ENCODE results near the gene ZNF44.

The ZNF44 gene

DNA sequence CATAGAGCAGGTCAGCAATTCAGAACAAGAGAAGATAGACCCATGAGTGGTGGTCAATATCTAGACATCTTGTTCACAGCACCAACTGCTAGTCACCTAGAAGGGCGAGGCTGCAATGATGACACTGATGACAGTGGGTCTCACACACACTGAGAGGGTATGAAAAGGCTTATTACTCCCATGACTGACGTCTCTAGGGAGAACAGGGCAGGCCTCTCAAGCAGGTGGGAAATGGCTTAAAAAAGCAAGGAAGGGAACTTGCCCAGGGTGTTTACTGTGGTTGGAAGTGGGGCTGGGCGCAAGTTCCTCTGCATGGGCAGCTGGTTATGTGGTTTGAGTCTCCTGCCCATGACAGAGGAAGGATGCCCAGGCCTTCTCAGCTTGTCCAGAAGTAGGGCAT, 33.8 kb downstream of the ZNF44 start:
- no peak for DNase-seq

DNA sequence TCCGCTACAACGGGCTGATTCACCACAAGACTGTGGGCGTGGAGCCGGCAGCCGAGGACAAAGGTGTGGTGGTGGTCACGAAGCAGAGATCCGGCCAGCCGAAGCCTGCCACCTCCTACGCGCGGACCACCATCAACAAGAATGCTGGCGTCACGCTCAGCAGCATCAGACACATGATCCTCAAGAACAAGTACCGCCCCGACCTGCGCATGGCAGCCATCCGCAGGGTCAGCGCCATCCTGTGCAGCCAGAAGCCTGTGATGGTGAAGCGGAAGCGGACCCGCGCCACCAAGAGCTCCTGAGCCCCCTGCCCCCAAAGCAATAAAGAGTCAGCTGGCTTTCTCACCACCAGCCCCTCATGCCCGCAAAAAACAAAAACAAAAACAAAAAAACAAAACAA, 34.4 kb downstream of the ZNF44 start:
- DNase-seq, result no peak

DNA sequence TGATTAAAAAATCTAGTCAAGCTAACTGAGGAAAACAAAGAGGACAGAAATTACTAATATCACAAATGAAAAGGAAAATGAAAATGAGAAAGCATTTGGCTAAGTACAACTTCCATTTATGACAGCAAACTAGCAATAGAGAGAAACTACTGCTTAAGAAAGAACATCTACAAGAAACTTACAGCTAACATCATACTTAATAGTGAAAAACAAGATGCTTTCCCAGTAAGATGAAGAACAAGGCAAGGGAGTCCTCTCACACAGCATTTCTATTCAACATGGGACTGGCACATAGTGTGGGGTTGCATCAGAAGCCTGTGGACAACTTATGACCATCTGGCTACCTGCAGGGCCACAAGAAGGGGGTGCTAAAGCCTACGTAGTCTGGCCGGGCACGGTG, 39.3 kb downstream of the ZNF44 start:
- DNase-seq, result no peak

DNA sequence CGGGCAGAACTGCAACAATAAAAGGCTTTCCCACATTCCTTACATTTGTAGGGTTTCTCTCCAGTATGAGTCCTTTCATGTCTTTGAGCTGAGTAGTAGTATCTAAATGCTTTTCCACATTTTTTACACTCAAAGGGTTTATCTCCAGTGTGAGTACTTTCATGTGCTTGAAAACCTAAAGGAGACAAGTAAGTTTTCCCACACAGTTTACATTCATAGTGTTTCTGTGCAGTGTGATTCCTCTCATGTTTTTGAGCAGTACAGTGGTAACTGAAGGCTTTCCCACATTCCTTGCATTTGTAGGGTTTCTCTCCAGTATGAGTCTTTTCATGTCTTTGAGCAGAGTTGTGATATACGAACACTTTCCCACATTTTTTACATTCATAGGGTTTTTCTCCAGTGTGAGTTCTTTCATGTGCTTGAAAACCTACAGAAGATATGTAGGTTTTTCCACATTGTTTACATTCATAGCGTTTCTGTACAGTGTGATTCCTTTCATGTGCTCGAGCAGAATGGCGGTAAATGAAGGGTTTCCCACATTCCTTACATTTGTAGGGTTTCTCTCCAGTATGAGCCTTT, 47.0 kb downstream of the ZNF44 start:
- no peak for DNase-seq

DNA sequence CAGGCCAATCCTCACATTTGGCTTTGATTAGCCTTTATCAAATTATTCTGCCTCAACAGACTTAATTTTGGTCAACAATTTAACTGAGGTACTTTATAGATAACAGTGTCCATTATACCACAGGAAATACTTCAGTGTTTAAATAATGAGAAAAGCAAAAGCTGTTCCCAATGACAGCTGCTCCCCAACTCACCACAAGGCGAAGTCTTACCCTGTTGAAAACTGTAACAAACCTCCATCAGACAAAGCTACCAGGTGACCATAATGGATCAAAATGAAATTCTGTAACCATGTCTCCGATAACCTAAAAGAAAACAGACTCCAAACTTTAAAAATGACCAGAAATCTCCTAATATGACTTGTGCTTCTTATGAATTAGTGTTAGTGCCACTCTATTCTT, 50.3 kb downstream of the ZNF44 start:
- DNase-seq, result no peak

DNA sequence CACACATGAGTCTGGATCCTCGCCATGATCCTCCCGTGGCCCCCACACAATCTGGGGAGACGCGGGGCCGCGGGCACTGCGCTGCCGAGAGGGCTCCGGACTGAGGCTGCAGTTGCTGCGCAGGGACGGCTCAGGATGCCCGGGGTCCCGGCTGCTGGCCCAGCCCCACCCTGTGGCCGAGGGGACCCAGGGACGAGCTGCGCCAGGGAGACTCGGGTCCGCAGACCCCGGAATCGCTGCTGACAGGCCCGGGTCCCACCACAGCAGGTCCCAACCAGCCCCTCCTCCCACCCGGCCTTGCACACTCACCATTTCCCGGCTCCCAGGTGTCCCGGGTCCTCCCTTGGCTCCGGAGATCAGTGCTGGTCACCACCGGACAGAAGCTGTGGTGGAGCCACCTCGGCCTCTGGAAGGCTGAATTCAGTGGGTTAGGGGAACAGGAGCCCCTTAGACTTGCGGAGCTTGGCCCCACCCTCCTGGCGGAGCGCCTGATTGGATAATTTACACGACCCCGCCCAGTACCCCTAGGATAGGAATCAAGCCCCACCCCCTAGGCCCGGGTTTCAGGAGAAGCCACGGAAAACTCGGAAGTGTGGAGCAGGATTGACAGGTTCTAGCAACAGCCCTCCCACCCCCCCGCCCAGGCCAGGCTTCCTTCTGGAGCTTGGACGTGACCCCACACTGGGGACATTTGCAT, 57.4 kb downstream of the ZNF44 start:
- DNase-seq, result no peak

DNA sequence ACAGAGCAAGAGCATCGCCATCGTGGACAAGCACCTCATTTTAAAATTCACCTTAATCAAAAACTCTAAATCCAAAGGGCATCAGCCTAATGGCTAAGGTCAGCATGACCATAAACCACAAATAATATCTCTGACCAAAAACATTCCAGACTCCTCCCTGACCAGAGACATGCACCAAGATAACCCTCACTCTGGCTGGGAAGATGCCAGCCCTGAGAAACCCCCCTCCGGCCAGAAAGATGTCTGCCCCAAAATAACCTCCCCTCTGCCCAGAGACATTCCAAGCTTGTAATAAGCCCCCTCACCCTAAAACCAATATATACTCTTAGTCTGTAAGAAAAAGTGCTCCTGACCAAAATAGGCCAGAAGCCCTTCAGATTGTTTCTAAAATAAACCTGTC, 61.7 kb downstream of the ZNF44 start:
- no peak for DNase-seq

DNA sequence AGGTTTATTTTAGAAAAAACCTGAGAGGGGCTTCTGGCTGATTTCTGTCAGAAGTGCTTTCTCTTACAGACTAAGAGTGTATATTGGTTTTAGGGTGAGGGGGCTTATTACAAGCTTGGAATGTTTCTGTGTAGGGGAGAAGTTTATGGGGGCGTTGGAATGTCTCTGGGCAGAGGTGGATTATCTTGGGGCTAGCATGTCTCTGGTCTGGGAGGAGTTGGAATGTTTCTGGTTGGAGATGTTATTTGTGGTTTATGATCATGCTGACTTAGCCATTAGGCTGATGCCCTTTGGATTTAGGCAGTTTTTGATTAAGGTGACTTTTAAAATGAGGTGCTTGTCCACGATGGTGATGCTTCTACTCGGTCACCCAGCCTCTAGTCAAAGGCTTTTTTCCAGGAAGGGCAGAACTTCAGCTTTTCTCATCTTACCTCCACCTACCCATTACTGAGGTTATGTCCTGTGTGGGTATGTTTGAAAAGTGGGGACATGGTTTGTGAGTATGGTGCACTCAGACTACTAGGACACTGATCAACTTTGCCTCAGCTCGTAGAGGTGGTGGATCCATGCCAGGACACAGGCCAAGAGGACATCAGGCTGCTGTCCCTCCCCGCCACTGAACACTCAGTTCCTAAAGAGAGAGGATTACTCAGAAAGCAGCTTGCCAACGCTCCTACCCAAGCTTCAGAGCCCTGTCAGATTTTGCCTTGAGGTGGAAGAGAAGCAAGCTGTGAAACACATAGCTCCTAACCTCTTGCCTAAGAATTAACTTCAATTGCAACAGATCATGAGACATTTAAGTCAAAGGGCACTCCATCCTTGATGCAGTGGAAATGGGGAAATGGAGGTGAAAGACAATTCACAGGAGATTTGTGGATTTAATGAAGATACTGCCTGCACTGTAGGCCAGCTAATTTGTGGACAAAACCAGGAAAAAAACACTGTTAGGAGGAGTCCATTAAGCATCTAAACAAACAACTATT, 63.6 kb downstream of the ZNF44 start:
- no peak for DNase-seq

DNA sequence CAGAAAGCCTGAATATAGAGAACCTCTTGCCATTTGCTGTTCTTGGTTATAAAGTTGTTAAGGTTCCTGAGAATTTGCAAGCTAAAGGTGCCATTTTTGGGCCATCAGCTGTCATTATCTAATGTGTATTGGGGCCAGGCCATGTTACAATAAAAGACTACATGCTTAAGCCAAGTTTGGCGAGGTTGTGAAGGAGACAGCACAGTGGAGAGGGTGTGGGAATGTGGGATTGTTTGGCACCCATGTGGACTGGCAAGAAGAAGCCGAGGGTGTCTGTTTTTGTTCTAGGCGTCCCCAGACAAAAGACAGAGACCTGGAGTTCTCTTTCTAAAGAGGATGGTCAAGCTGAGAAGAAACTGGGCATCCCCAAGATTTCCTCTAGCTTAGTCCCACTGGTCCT, 64.7 kb downstream of the ZNF44 start:
- no peak for DNase-seq

DNA sequence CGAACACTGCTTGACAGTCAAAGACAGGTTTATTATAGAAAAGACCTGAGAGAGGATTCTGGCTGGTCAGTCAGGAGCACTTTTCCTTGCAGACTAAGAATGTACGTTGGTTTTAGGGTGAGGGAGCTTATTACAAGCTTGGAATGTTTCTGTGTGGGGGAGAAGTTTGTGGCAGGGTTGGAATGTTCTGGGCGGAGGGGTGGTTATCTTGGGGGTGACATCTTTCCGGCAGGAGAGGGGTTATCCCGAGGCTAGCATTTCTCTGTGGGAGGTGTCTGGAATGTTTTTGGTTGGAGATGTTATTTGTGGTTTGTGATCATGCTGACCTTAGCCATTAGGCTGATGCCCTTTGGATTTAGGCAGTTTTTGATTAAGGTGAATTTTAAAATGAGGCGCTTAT, 70.0 kb downstream of the ZNF44 start:
- no peak for DNase-seq

DNA sequence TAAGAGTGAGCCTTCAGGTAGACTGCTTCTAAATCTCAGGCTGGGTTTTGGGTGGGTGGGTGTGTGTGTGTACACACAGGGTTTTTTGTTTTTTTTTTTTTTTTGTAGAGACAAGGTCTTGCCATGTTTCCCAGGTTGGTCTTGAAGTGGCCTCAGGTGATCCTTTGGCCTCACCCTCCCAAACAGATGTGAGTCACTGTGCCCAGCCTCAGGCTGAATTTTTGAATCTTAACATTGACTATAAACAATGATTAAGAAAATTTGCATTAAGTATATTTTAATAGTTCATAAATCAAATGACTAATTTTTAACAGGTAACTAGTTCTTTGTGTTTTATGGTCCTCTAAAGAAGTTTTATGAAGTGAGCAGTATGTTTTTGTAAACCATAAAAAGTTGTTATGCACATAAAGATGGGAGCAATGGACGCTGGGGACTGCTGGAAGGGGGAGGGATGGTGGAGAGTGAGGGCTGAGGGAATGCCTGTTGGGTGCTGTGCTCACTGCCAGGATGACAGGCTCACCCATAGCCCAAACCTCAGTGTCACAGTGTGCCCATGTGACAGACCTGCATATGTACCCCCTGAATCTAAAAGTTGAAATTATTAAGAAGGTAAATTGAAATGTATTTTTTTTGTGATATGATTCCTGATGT, 71.6 kb downstream of the ZNF44 start:
- no peak for DNase-seq
